BLaER1 (cell line): Measurements from ENCODE around the gene SPAAR.
A peak's percentile ranks its signal among the peaks of the same experiment; 100 is the strongest.

Experiments used
- H3K27ac ChIP-seq: shearing (Covaris generic); formaldehyde crosslinking; 2 replicates; pipeline ENCODE4 v1.8.1; 2022
- H3K27me3 ChIP-seq: shearing (Covaris generic); formaldehyde crosslinking; 2 replicates; pipeline ENCODE4 v1.8.1; 2022
- H3K36me3 ChIP-seq: shearing (Covaris generic); formaldehyde crosslinking; 2 replicates; pipeline ENCODE4 v1.8.1; 2022
- H3K4me1 ChIP-seq: shearing (Covaris generic); formaldehyde crosslinking; 2 replicates; pipeline ENCODE4 v1.8.1; 2022
- H3K4me2 ChIP-seq: shearing (Covaris generic); formaldehyde crosslinking; 2 replicates; pipeline ENCODE4 v1.8.1; 2022
- H3K4me3 ChIP-seq: shearing (Covaris generic); formaldehyde crosslinking; 2 replicates; pipeline ENCODE4 v1.8.1; 2022
- H3K9ac ChIP-seq: shearing (Covaris generic); formaldehyde crosslinking; 2 replicates; pipeline ENCODE4 v1.8.1; 2022
- H3K9me3 ChIP-seq: shearing (Covaris generic); formaldehyde crosslinking; 2 replicates; pipeline ENCODE4 v1.8.1; 2022
- H4K20me1 ChIP-seq: shearing (Covaris generic); formaldehyde crosslinking; 2 replicates; pipeline ENCODE4 v1.8.1; 2022
- Cebpa-rat ChIP-seq: shearing (Covaris generic); IDR thresholded peaks from 2 replicates; pipeline ENCODE4 v1.8.1; 2022

SPAAR gene

DNA sequence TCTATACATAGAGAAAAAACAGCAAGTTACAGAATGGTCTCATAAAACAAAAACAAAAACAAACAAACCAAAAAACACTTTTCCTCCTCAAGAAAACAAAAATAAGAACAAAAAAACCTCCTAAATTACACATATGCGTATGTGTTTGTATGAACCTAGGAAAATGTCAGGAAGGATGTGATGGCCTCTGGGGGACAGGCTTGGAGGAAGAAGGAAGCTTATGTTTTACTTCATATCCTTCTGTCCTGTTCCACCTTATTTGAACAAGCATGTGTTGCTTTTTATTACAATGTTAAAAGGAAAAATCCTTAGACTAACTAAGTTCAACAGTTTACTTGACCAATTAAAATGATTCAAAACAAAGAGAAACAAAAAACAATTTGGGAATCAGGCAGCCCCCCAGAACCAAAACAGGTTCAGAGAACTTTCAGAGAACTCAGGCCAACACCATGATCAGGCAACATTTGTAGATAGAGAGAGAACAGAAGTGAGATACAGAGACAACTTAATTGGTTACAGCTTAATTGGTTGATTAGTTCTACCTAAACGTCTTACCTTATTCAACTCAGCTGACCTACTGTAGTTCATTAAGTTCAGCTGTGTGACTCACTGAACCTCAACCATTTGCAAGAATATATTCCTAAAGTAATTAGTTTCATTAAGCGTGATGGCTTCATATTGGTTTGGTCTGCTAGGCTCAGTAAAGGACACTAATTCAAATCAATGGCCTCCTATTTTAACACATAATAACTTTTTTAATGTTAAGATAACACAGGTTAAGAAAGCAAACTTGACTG lies 10.1 kb downstream of the SPAAR start:
- no peak overlapping the region for H3K4me3 ChIP-seq
- H3K4me2 ChIP-seq: peak overlapping the region; percentile 36
- H4K20me1 ChIP-seq: no peaks in the 10 kb centered on the region
- no peak overlapping the region for H3K9ac ChIP-seq
- TF ChIP-seq Cebpa-rat: no peak
- no peaks in the 10 kb centered on the region for H3K9me3 ChIP-seq
- no peaks in the 10 kb centered on the region for H3K27me3 ChIP-seq
- H3K4me1 ChIP-seq: peaks cover 28% of the 10 kb centered on the region
- no peak overlapping the region for H3K27ac ChIP-seq
- H3K36me3 ChIP-seq: no peaks in the 10 kb centered on the region

DNA sequence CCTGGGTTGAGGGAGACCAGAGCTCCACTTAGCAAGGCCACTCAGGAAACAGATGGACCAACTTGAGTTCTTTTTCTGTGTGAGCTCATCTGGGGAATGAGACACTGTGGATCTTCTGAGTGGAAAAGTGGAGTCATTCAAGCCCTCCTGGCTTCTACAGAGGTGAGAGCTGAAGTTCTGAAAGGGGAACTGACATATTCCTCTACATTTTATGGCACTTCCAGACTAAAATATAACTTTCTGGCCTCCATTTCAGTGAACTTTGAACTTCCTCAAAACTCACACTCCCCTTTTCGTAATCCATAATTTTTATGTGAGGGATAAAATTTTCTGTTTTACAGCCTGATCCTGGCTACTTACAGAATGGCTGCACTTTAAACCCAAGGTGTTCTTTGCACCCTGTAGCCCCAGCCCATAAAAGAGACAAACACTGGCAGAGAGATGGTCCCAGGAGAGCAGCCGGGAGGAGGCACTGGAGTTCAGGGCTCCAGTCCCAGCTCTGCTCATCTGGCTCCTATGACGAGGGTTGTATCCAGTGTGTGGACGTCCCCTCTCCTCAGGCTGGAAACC lies 10.8 kb downstream of the SPAAR start:
- no peaks in the 10 kb centered on the region for H3K9me3 ChIP-seq
- H3K4me2 ChIP-seq: peak overlapping the region; percentile 36
- no peaks in the 10 kb centered on the region for H3K27me3 ChIP-seq
- H3K27ac ChIP-seq: no peak overlapping the region
- H3K4me3 ChIP-seq: no peak overlapping the region
- H3K4me1 ChIP-seq: peaks cover 29% of the 10 kb centered on the region
- H3K36me3 ChIP-seq: no peaks in the 10 kb centered on the region
- no peaks in the 10 kb centered on the region for H4K20me1 ChIP-seq
- no peak overlapping the region for H3K9ac ChIP-seq
- TF ChIP-seq Cebpa-rat: no peak

DNA sequence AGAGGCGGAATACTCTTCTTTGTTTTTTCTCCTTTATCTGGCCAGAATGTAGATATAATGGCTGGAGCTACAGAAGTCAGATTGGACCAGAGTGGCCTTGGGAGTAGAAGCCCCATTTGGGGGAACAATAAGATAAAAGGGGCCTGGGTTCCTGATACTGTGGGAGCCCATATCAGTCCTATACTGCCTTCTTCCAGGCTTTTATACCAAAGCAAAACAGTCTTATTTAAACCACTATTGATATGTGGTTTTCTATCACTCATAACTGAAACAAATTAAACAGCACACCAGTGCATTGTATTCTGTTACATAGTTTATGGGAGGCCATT lies 14.3 kb downstream of the SPAAR start:
- Histone ChIP-seq H3K9me3 (no peaks in the 10 kb centered on the region), H3K27ac (no peak overlapping the region), H4K20me1 (no peaks in the 10 kb centered on the region), H3K9ac (no peak overlapping the region), H3K36me3 (no peaks in the 10 kb centered on the region), H3K4me2 (no peak overlapping the region), H3K4me3 (no peak overlapping the region), H3K4me1 (peaks cover 27% of the 10 kb centered on the region), H3K27me3 (no peaks in the 10 kb centered on the region)
- no peak for TF ChIP-seq Cebpa-rat

DNA sequence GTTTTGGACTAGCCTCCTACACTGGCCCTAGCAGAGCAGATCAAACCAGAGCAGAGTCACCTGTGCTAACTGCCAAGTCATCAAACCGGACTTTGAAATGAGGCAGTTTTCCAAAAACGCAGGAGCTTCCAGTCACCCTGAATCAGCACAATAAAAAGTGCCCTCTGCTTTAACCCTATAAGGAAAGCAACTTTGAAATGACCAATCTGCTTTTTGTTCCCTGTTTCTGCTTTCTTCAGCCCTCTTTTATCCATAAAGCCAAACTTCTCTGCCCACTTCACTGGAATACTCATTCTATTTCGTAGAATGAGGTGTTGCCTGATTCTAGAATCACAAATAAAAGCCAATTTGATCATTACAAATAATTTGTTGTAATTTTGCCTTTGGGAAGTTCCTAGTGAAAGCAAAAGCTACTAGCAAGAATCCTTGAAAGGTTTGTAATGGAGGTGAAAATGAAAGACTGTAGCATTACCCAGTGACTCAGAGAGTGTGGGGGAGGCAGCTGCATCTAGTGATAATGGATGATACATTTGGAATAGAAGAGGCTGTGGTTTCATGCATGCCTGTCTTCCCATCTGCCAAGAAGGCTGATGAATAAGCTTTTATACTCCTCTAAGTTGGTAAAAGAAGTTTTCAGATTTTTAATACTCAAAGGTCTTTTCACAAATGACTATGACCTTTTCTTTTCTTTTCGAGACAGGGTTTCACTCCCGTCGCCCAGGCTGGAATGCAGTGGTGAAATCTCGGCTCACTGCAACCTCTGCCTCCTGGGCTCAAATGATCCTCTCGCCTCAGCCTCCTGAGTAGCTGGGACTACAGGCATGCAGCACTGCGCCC lies 14.9 kb downstream of the SPAAR start:
- H3K27ac ChIP-seq: no peak overlapping the region
- no peaks in the 10 kb centered on the region for H3K9me3 ChIP-seq
- no peaks in the 10 kb centered on the region for H3K27me3 ChIP-seq
- H3K9ac ChIP-seq: no peak overlapping the region
- no peak for TF ChIP-seq Cebpa-rat
- no peaks in the 10 kb centered on the region for H3K36me3 ChIP-seq
- no peak overlapping the region for H3K4me3 ChIP-seq
- peaks cover 21% of the 10 kb centered on the region for H3K4me1 ChIP-seq
- 0 out of 2 replicates have a peak overlapping the region, but pooled peaks have one; percentile 6 for H3K4me2 ChIP-seq
- no peaks in the 10 kb centered on the region for H4K20me1 ChIP-seq

DNA sequence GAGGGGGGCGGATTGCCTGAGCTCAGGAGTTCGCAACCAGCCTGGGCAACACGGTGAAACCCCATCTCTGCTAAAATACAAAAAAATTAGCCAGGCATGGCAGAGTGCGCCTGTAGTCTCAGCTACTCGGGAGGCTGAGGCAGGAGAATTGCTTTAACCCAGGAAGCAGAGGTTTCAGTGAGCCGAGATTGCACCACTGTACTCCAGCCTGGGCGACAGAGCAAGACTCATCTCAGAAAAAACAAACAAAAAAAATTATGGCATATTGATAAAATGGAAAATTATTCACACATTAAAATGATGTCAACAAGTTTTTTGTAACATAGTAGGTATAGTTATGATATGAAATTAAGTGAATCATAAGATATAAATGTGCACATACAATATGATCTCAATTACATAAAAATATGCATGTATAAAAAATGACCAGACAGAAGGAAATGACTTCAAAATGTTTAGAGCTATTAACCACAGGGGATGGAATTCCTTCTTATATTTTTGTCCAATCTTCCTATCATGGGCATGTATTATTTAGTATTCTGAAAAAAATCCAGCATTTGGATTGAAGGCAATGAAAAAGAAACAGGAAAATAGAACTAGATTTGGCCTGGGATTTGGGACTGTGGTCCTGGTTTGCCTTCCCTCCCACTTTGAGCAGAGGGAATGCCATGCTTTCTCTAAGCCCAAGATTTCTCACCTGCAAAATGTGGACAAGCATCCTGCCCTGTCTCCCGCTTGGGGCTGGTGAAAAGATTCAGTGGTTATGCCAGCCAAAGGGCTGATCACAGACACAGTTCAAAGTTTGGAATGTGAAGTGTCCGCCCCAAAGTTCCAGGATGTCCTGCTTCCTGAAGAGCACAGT lies 19.5 kb downstream of the SPAAR start:
- no peak overlapping the region for H3K9ac ChIP-seq
- peaks cover 7% of the 10 kb centered on the region; the same call in 1 of the 2 replicates for H3K4me1 ChIP-seq
- H3K4me3 ChIP-seq: no peak overlapping the region
- H3K27me3 ChIP-seq: no peaks in the 10 kb centered on the region
- no peak overlapping the region for H3K4me2 ChIP-seq
- no peak for TF ChIP-seq Cebpa-rat
- no peaks in the 10 kb centered on the region for H3K36me3 ChIP-seq
- H4K20me1 ChIP-seq: no peaks in the 10 kb centered on the region
- no peak overlapping the region for H3K27ac ChIP-seq
- no peaks in the 10 kb centered on the region for H3K9me3 ChIP-seq

DNA sequence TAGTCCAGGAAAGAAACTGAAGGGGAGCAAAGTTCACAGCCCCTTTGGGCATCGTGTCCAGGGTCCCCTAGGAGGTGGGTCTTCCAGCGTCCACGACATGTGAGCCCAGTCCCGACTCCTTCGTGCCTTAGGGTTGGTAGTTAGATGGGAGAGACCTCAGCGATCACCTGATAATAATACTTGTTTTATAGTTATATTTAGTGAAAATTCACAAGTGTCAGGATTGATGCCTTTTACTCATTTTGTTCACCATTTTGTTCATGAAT lies 20.1 kb downstream of the SPAAR start:
- Histone ChIP-seq H3K4me3 (no peak overlapping the region), H4K20me1 (no peaks in the 10 kb centered on the region), H3K4me1 (peaks cover 1% of the 10 kb centered on the region; the same call in 1 of the 2 replicates), H3K9ac (no peak overlapping the region), H3K27ac (no peak overlapping the region), H3K27me3 (no peaks in the 10 kb centered on the region), H3K36me3 (no peaks in the 10 kb centered on the region), H3K9me3 (no peaks in the 10 kb centered on the region), H3K4me2 (no peak overlapping the region)
- no peak for TF ChIP-seq Cebpa-rat

DNA sequence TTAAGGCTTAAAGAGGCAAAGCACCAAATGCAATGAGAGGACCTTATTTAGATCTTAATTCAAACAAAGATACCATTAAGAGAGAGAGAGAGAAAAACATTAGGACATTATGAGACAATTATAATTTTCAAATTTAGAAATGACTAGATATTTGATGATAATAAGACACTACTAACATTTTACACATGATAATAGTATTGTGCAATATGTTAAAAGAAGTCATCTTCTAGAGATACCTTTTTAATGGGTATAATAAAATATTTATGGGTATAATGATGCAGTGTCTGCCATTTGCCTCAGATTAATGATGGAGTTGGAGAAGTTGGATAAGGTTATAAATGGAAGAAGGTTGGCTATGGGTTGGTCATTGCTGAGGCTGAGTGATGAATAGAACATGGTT lies 21.2 kb downstream of the SPAAR start:
- TF ChIP-seq Cebpa-rat: no peak
- H3K9ac ChIP-seq: no peak overlapping the region
- no peaks in the 10 kb centered on the region for H4K20me1 ChIP-seq
- no peaks in the 10 kb centered on the region for H3K27me3 ChIP-seq
- H3K27ac ChIP-seq: no peak overlapping the region
- no peaks in the 10 kb centered on the region for H3K9me3 ChIP-seq
- no peaks in the 10 kb centered on the region for H3K36me3 ChIP-seq
- H3K4me1 ChIP-seq: no peaks in the 10 kb centered on the region
- H3K4me3 ChIP-seq: no peak overlapping the region
- H3K4me2 ChIP-seq: no peak overlapping the region

DNA sequence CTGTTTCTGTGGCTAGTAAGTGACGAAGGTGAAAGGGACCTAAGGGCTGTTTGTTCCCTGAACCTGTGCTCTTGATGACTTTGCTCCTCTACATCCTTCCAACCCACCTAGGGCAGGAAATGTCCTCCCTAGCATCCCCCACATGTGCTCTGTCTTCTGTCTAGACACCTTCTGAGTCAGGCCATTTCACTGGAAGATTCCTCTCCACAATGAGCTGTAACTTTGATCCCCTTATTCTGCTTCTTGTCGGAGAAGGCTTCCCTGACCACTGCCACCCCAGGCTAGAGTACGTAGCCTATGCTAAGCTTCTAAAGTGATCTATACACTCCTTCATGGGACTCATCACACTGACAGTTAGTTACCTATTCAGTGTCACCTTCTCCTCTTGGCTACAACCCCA lies 21.7 kb downstream of the SPAAR start:
- H3K4me1 ChIP-seq: no peaks in the 10 kb centered on the region
- H3K36me3 ChIP-seq: no peaks in the 10 kb centered on the region
- no peak overlapping the region for H3K4me2 ChIP-seq
- no peaks in the 10 kb centered on the region for H3K9me3 ChIP-seq
- H4K20me1 ChIP-seq: no peaks in the 10 kb centered on the region
- no peak overlapping the region for H3K27ac ChIP-seq
- no peak for TF ChIP-seq Cebpa-rat
- H3K9ac ChIP-seq: no peak overlapping the region
- H3K4me3 ChIP-seq: no peak overlapping the region
- H3K27me3 ChIP-seq: no peaks in the 10 kb centered on the region

DNA sequence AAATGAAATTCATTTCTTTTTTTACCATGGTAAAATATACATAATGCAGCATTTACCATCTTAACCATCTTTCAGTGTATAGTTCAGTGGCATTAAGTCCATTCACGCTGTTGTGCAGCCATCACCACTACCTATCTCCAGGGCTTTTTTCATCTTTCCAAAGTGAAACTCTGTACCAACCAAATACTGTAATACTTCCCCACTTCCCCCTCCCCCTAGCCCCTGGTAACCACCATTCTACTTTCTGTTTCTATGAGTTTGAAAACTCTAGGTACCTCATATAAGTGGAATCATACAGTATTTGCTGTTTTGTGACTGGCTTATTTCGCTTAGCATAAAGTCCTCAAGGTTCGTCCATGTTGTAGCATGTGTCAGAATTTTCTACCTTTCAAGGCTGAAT lies 23.4 kb downstream of the SPAAR start:
- Histone ChIP-seq H3K4me3 (no peak overlapping the region), H3K4me1 (peaks cover 12% of the 10 kb centered on the region), H3K27me3 (no peaks in the 10 kb centered on the region), H3K9me3 (no peaks in the 10 kb centered on the region), H3K9ac (no peak overlapping the region), H4K20me1 (no peaks in the 10 kb centered on the region), H3K36me3 (no peaks in the 10 kb centered on the region), H3K4me2 (no peak overlapping the region), H3K27ac (no peak overlapping the region)
- TF ChIP-seq Cebpa-rat: no peak
